HEK293T (cell line): ENCODE measurements around the gene MRFAP1.
"Not testable (repeated sequence)": the region's sequence is repeated elsewhere in the genome, so short reads cannot be mapped to it uniquely, and the experiment has no call there.

Experiments used
- CTCF ChIA-PET: fragments of 350-600 bp; formaldehyde crosslinking; extraction: SDS; loops from one replicate; lab custom pipeline; 2021; ENCODE audit warnings: antibody characterized with exemption, inconsistent platforms; lab: Yijun Ruan, JAX
- POLR2A ChIA-PET: fragments of 350-600 bp; formaldehyde crosslinking; extraction: SDS; loops from one replicate; lab custom pipeline; 2020; ENCODE audit warnings: antibody characterized with exemption, inconsistent platforms; lab: Yijun Ruan, JAX
- DNase-seq: peaks from one replicate; pipeline ENCODE4 v3.0.0; 2012; ENCODE audit warnings: mixed read lengths; ENCODE audit errors: extremely low spot score
- ARNT ChIP-seq: fragments of 450-650 bp; IDR thresholded peaks from 2 replicates; pipeline ENCODE4 v1.6.1; 2017; ENCODE audit warnings: mild to moderate bottlenecking
- BHLHE40 ChIP-seq: fragments of 450-650 bp; IDR thresholded peaks from 2 replicates; pipeline ENCODE4 v1.6.1; 2016; ENCODE audit warnings: mild to moderate bottlenecking, moderate library complexity, borderline replicate concordance
- CTBP1 ChIP-seq: fragments of 450-650 bp; IDR thresholded peaks from 2 replicates; pipeline ENCODE4 v1.6.1; 2016; ENCODE audit warnings: borderline replicate concordance
- ELF4 ChIP-seq: fragments of 450-650 bp; IDR thresholded peaks from 2 replicates; pipeline ENCODE4 v1.6.1; 2017; ENCODE audit warnings: antibody characterized with exemption
- FOXA1 ChIP-seq: fragments of 450-650 bp; IDR thresholded peaks from 2 replicates; pipeline ENCODE4 v1.6.1; 2016; ENCODE audit warnings: mild to moderate bottlenecking
- FOXK2 ChIP-seq: fragments of 450-650 bp; IDR thresholded peaks from 2 replicates; pipeline ENCODE4 v1.6.1; 2016; ENCODE audit warnings: mild to moderate bottlenecking
- FOXM1 ChIP-seq: fragments of 450-650 bp; IDR thresholded peaks from 2 replicates; pipeline ENCODE4 v1.6.1; 2017; ENCODE audit warnings: mild to moderate bottlenecking, borderline replicate concordance
- HDGF ChIP-seq: fragments of 450-650 bp; IDR thresholded peaks from 2 replicates; pipeline ENCODE4 v1.6.1; 2017; ENCODE audit warnings: antibody characterized with exemption, borderline replicate concordance
- L3MBTL2 ChIP-seq: fragments of 450-650 bp; conservative IDR thresholded peaks from 2 replicates; pipeline ENCODE4 v1.6.1; 2016; ENCODE audit warnings: mild to moderate bottlenecking
- LEF1 ChIP-seq: fragments of 450-650 bp; IDR thresholded peaks from 2 replicates; pipeline ENCODE4 v1.6.1; 2017; ENCODE audit warnings: mild to moderate bottlenecking, borderline replicate concordance
- NFRKB ChIP-seq: fragments of 450-650 bp; IDR thresholded peaks from 2 replicates; pipeline ENCODE4 v1.6.1; 2016; ENCODE audit warnings: mild to moderate bottlenecking, moderate library complexity
- SP1 ChIP-seq: fragments of 450-650 bp; IDR thresholded peaks from 2 replicates; pipeline ENCODE4 v1.6.1; 2017
- SUZ12 ChIP-seq: fragments of 450-650 bp; IDR thresholded peaks from 2 replicates; pipeline ENCODE4 v1.6.1; 2016; ENCODE audit warnings: mild to moderate bottlenecking
- TARDBP ChIP-seq: fragments of 450-650 bp; IDR thresholded peaks from 2 replicates; pipeline ENCODE4 v1.6.1; 2016
- ZNF384 ChIP-seq: fragments of 450-650 bp; IDR thresholded peaks from 2 replicates; pipeline ENCODE4 v1.6.1; 2016
- TF ChIP-seq, protein P1 (sequence below): fragments of 450-650 bp; IDR thresholded peaks from 2 replicates; pipeline ENCODE4 v1.6.1; 2016

Gene MRFAP1

DNA sequence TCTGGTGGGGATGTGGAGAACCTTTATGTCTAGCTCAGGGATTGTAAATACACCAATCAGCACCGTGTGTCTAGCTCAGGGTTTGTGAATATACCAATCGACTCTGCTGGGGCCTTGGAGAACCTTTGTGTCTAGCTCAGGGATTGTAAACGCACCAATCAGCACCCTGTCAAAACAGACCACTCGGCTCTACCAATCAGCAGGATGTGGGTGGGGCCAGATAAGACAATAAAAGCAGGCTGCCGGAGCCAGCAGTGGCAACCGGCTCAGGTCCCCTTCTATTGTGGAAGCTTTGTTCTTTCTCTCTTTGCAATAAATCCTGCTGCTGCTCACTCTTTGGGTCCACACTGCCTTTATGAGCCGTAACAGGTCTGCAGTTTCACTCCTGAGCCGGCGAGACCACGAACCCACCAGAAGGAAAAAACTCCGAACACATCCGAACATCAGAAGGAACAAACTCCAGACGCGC lies 32.7 kb downstream of the MRFAP1 start:
- ChIA-PET CTCF (interaction anchor here (0.8 kb wide), 1 partner anchor 17 kb away, joined by 3 read pairs; no protein-coding TSS in a partner anchor), POLR2A (interaction anchor here (0.7 to 5.8 kb wide), 31 partner anchors 9 to 423 kb away, joined by 3 to 79 read pairs (median 5); partner anchors contain the start of genes BLOC1S4, GRPEL1, MAN2B2 and MRFAP1)
- TF ChIP-seq ELF4 (peak; percentile 73), LEF1 (0 out of 2 replicates have a peak, but pooled peaks have one; percentile 15)
- not testable (repeated sequence) for DNase-seq

DNA sequence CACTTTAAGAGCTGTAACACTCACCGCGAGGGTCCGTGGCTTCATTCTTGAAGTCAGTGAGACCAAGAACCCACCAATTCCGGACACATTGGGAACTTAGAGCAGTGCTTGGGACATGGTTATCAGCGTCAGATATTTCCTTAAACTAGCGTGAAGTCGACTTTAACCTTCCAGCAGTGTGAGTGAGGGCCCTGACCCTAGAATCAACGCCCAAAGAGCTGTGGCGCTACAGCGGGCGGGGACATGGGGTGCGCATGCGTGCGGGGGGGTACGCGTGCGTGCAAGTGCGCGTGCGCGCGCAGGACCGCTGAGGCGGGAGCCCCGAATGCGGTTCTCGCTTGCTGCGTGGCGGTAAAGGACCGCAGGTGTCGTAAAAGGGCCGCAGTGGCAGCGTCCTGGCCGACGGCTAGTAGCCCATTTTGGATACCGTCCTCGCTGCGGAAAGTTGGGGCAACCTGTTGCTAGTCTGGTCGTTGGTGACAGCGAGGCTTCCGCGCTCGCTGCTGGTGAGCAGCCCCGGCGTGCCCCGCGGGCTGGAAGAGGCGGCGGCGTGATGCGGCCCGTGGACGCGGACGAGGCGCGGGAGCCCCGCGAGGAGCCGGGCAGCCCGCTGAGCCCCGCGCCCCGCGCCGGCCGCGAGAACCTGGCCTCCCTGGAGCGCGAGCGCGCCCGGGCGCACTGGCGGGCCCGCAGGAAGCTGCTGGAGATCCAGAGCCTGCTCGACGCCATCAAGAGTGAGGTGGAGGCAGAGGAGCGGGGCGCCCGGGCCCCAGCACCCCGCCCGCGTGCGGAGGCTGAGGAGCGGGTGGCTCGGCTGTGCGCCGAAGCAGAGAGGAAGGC lies 33.4 kb downstream of the MRFAP1 start:
- peak; percentile 98 for DNase-seq
- CTCF ChIA-PET: interaction anchor here (0.8 to 1.0 kb wide), 3 partner anchors 15 to 28 kb away, joined by 3 to 4 read pairs (median 4); no protein-coding TSS in a partner anchor
- TF ChIP-seq L3MBTL2 (peak; percentile 92), BHLHE40 (no peak), NFRKB (no peak), FOXK2 (no peak)
- POLR2A ChIA-PET: interaction anchor here (0.6 to 5.8 kb wide), 45 partner anchors 10 to 424 kb away, joined by 3 to 79 read pairs (median 4); partner anchors contain the start of genes BLOC1S4, GRPEL1, MAN2B2 and MRFAP1

GRCh38 chr4:6674500-6675149 lies 34.1 kb downstream of the MRFAP1 start:
- TF ChIP-seq ARNT (no peak), L3MBTL2 (peak; percentile 78)
- DNase-seq: no peak
- CTCF ChIA-PET: interaction anchor here (0.6 to 1.3 kb wide), 7 partner anchors 15 to 435 kb away, joined by 3 to 4 read pairs (median 3); no protein-coding TSS in a partner anchor
- POLR2A ChIA-PET: interaction anchor here (0.7 to 5.8 kb wide), 17 partner anchors 9 to 231 kb away, joined by 3 to 79 read pairs (median 5); partner anchors contain the start of genes BLOC1S4, MAN2B2, MRFAP1 and MRFAP1L1

DNA sequence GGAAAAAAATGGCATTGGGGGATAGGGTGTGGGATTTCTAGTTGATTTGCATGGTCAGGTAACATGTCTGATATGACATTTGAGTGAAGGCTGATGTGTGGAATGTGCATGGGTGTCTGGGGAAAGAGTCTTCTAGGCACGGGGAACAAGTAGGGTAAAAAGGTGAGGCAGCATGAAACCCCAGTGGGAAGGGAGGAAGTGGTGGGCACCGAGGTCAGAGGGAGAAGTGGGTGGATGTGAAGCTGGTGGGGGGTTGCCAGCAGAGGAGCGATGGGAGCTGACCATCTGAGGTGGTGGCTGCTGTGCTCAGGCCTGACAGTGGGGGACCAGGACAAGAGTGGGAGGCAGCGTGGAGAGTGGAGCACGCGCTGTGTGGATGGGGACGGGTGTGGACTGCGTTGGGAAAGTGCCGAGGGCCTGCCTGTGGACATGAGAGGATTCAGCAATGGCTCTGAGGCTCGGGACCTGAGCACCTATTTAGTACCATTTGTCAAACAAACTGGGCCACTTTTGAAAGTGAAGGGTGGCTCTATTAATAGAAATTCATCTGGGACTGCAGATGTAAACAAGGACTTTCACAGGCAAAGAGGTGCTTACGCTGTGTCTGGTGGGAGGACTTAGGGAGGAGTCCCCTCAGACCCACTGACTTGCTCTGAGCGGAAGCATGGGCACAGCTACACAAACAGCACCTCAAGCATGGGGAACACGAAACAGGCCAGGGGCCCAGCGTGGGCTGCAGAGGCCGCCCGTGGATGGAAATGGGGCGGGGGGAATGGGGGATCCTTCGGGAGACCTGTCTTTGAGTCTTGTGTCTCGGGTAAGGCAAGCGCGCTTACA lies 36.5 kb downstream of the MRFAP1 start:
- no peak for TF ChIP-seq LEF1
- TF ChIP-seq TARDBP: no peak
- no peak for TF ChIP-seq BHLHE40
- no peak for TF ChIP-seq ELF4
- TF ChIP-seq NFRKB: no peak
- TF ChIP-seq, protein P1, sequence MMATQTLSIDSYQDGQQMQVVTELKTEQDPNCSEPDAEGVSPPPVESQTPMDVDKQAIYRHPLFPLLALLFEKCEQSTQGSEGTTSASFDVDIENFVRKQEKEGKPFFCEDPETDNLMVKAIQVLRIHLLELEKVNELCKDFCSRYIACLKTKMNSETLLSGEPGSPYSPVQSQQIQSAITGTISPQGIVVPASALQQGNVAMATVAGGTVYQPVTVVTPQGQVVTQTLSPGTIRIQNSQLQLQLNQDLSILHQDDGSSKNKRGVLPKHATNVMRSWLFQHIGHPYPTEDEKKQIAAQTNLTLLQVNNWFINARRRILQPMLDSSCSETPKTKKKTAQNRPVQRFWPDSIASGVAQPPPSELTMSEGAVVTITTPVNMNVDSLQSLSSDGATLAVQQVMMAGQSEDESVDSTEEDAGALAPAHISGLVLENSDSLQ: no peak
- TF ChIP-seq ZNF384: no peak
- no peak for TF ChIP-seq SUZ12
- no peak for TF ChIP-seq HDGF
- no peak for TF ChIP-seq FOXM1
- no peak for TF ChIP-seq L3MBTL2
- no peak for TF ChIP-seq SP1
- no peak for TF ChIP-seq FOXK2
- POLR2A ChIA-PET: interaction anchor here (1.2 to 5.8 kb wide), 5 partner anchors 12 to 40 kb away, joined by 4 to 79 read pairs (median 17); partner anchors contain the start of genes BLOC1S4, MRFAP1 and MRFAP1L1
- CTCF ChIA-PET: interaction anchor here (0.6 to 1.7 kb wide), 3 partner anchors 129 to 346 kb away, joined by 3 to 4 read pairs (median 4); no protein-coding TSS in a partner anchor
- no peak for DNase-seq

DNA sequence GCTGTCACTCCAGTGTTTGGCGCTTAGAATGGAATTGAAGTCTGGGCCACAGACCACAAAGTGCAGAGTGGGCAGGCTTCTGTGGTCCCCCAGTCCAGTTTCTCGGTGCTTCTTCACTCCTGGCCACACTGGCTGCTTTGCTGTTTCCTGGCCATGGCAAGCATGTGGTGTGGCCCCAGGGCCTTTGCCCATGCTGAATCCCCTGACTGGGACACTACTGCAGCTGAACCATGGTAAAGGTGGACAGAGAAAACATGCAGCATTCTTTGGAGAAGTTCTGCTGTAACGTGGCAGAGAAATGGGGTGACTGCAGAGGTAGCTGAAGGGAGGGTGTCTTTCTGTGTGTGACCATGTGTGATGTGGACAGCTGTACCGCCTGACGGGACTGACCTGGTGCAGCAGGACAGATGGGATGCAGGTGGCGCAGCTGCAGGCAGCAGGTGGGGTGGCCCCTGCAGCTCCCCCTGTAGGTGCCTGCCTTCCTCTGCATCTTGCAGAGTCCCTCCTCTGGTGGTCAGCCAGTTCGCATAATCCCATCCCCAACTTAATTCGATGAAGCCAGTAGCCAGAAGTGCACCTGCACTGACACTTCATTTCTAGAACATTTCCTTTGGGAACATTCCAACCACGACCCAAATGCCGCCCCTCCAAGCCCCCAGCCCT lies 40.0 kb downstream of the MRFAP1 start:
- ChIA-PET POLR2A (interaction anchor here (0.9 to 1.8 kb wide), 3 partner anchors 9 to 106 kb away, joined by 3 to 7 read pairs (median 4); partner anchors contain the start of genes MAN2B2 and MRFAP1), CTCF (interaction anchor here (1.0 to 2.7 kb wide), 4 partner anchors 10 to 131 kb away, joined by 3 to 15 read pairs (median 4); no protein-coding TSS in a partner anchor)
- peak; percentile 52 for DNase-seq
- TF ChIP-seq CTBP1 (no peak), FOXM1 (no peak)

DNA sequence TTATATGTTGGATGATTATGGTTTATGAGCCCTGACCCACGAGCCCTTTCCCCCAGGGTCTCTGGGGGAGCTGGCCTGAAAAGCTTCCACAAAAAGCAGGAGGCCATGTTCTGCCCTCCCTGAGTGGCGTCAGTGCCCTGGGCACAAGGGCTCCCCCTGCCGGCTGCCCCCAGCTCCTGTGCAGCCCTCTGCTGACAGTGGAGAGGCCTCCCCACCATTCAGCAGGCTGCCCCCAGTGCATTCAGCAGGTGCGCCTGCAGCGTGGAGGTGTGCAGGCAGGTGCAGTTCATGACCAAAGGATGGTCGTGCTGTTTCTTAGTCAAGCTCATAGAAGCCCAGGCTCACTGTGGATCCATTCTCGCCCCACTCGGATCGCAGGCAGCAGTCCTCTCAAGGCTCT lies 40.7 kb downstream of the MRFAP1 start:
- ChIA-PET CTCF (interaction anchor here (1.0 to 2.7 kb wide), 3 partner anchors 9 to 31 kb away, joined by 3 to 15 read pairs (median 4); no protein-coding TSS in a partner anchor), POLR2A (interaction anchor here (1.0 to 1.8 kb wide), 3 partner anchors 27 to 107 kb away, joined by 4 to 7 read pairs (median 5); partner anchors contain the start of genes MAN2B2 and MRFAP1)

More for the DNA sequence above, 40.7 kb downstream of the MRFAP1 start:
- peak; percentile 46 for DNase-seq
- no peak for TF ChIP-seq ZNF384
- TF ChIP-seq HDGF: no peak
- TF ChIP-seq TARDBP: no peak
- TF ChIP-seq FOXA1: no peak
- no peak for TF ChIP-seq L3MBTL2
- no peak for TF ChIP-seq FOXM1
- no peak for TF ChIP-seq NFRKB
- TF ChIP-seq SUZ12: no peak
- TF ChIP-seq, protein P1: no peak
- no peak for TF ChIP-seq BHLHE40
- TF ChIP-seq FOXK2: no peak
- no peak for TF ChIP-seq LEF1
- TF ChIP-seq ARNT: no peak
- no peak for TF ChIP-seq ELF4
- TF ChIP-seq SP1: no peak
